ENCODE measurements around the gene UBAP1.
"Not testable (repeated sequence)": the region's sequence is repeated elsewhere in the genome, so short reads cannot be mapped to it uniquely, and the experiment has no call there.

Gene UBAP1

GRCh38 chr9:34254141-34254913 lies 75.5 kb downstream of the UBAP1 start:
- in situ Hi-C loops (cut with MboI; ENCODE audit: low pct_unique_long_range_greater_than_20kb, low sequenced_read_pairs), result no loop called here
- DNase-seq, result no peak

- in situ Hi-C loops (cut with MboI; ENCODE audit: low pct_unique_long_range_greater_than_20kb, low sequenced_read_pairs), result no loop called here
- no peak for DNase-seq
Measured at GRCh38 chr9:34254966-34255825, 76.4 kb downstream of the UBAP1 start.

GRCh38 chr9:34256104-34256503 lies 77.3 kb downstream of the UBAP1 start:
- in situ Hi-C loops (cut with MboI; ENCODE audit: low pct_unique_long_range_greater_than_20kb, low sequenced_read_pairs), result no loop called here
- no peak for DNase-seq

GRCh38 chr9:34256987-34257585 lies 78.2 kb downstream of the UBAP1 start:
- in situ Hi-C loops (cut with MboI; ENCODE audit: low pct_unique_long_range_greater_than_20kb, low sequenced_read_pairs), result no loop called here

GRCh38 chr9:34259315-34259714 lies 80.5 kb downstream of the UBAP1 start:
- no peak for DNase-seq
- in situ Hi-C loops (cut with MboI; ENCODE audit: low pct_unique_long_range_greater_than_20kb, low sequenced_read_pairs), result no loop called here

More at GRCh38 chr9:34256987-34257585, 78.2 kb downstream of the UBAP1 start:
- DNase-seq, result no peak

GRCh38 chr9:34262971-34263370 lies 84.1 kb downstream of the UBAP1 start:
- no peak for DNase-seq
- in situ Hi-C loops (cut with MboI; ENCODE audit: low pct_unique_long_range_greater_than_20kb, low sequenced_read_pairs), result no loop called here

GRCh38 chr9:34267660-34268059 lies 88.8 kb downstream of the UBAP1 start:
- in situ Hi-C loops (cut with MboI; ENCODE audit: low pct_unique_long_range_greater_than_20kb, low sequenced_read_pairs), result no loop called here
- no peak for DNase-seq

GRCh38 chr9:34271265-34272006 lies 92.6 kb downstream of the UBAP1 start:
- in situ Hi-C loops (cut with MboI; ENCODE audit: low pct_unique_long_range_greater_than_20kb, low sequenced_read_pairs), result no loop called here
- no peak for DNase-seq

GRCh38 chr9:34272101-34272541 lies 93.3 kb downstream of the UBAP1 start:
- no peak for DNase-seq
- in situ Hi-C loops (cut with MboI; ENCODE audit: low pct_unique_long_range_greater_than_20kb, low sequenced_read_pairs), result no loop called here

- in situ Hi-C loops (cut with MboI; ENCODE audit: low pct_unique_long_range_greater_than_20kb, low sequenced_read_pairs); DNase-seq: not testable (repeated sequence)
Measured at GRCh38 chr9:34273588-34273987, 94.7 kb downstream of the UBAP1 start.

- in situ Hi-C loops (cut with MboI; ENCODE audit: low pct_unique_long_range_greater_than_20kb, low sequenced_read_pairs), result no loop called here
- no peak for DNase-seq
Measured at GRCh38 chr9:34275811-34276210, 97.0 kb downstream of the UBAP1 start.

GRCh38 chr9:34276772-34277171 lies 97.9 kb downstream of the UBAP1 start:
- in situ Hi-C loops (cut with MboI; ENCODE audit: low pct_unique_long_range_greater_than_20kb, low sequenced_read_pairs), result no loop called here
- no peak for DNase-seq

GRCh38 chr9:34279411-34279810 lies 100.6 kb downstream of the UBAP1 start:
- DNase-seq, result no peak
- in situ Hi-C loops (cut with MboI; ENCODE audit: low pct_unique_long_range_greater_than_20kb, low sequenced_read_pairs), result no loop called here

- DNase-seq, result no peak
- in situ Hi-C loops (cut with MboI; ENCODE audit: low pct_unique_long_range_greater_than_20kb, low sequenced_read_pairs), result no loop called here
Measured at GRCh38 chr9:34282096-34282495, 103.3 kb downstream of the UBAP1 start.

- no peak for DNase-seq
- in situ Hi-C loops (cut with MboI; ENCODE audit: low pct_unique_long_range_greater_than_20kb, low sequenced_read_pairs), result no loop called here
Measured at GRCh38 chr9:34289159-34289558, 110.3 kb downstream of the UBAP1 start.

- in situ Hi-C loops (cut with MboI; ENCODE audit: low pct_unique_long_range_greater_than_20kb, low sequenced_read_pairs), result no loop called here
- DNase-seq, result no peak
Measured at GRCh38 chr9:34291023-34291422, 112.2 kb downstream of the UBAP1 start.

- in situ Hi-C loops (cut with MboI; ENCODE audit: low pct_unique_long_range_greater_than_20kb, low sequenced_read_pairs), result no loop called here
- DNase-seq, result no peak
Measured at GRCh38 chr9:34291423-34291822, 112.6 kb downstream of the UBAP1 start.

- in situ Hi-C loops (cut with MboI; ENCODE audit: low pct_unique_long_range_greater_than_20kb, low sequenced_read_pairs), result no loop called here
- no peak for DNase-seq
Measured at GRCh38 chr9:34292552-34292951, 113.7 kb downstream of the UBAP1 start.

- in situ Hi-C loops (cut with MboI; ENCODE audit: low pct_unique_long_range_greater_than_20kb, low sequenced_read_pairs), result not testable (repeated sequence)
Measured at GRCh38 chr9:34301064-34301463, 122.2 kb downstream of the UBAP1 start.

More at GRCh38 chr9:34301064-34301463, 122.2 kb downstream of the UBAP1 start:
- DNase-seq, result not testable (repeated sequence)
